WTC11 (cell line): ENCODE results near the gene CREBBP. TPM values are rescaled to one million over a fixed set of nuclear protein-coding genes. Genes with fewer than 3 reads are reported as not detected.

Source experiments
- ATAC-seq: fragments of 200-7000 bp; cut with Tn5 transposase; 2 replicates; pipeline ENCODE4 v1.10.0; 2021; ENCODE audit warnings: mild to moderate bottlenecking, moderate library complexity
- CTCF ChIA-PET: fragments of 300-600 bp; sonication (Branson Sonifier 250); formaldehyde crosslinking; loops from one replicate; lab custom pipeline; 2021; ENCODE audit warnings: antibody characterized with exemption; lab: Charles Lee
- POLR2A ChIA-PET: fragments of 350-600 bp; sonication (Branson Sonifier 250); formaldehyde crosslinking; loops from one replicate; lab custom pipeline; 2021; ENCODE audit warnings: antibody characterized with exemption; lab: Charles Lee
- DNase-seq: peaks from one replicate; pipeline ENCODE4 v3.0.0; 2021; ENCODE audit warnings: low spot score
- H3K27ac Mint-ChIP-seq: 2 replicates; pipeline ENCODE4 v1.8.0; 2021; ENCODE audit warnings: mixed read lengths
- H3K27me3 Mint-ChIP-seq: 2 replicates; pipeline ENCODE4 v1.8.0; 2021; ENCODE audit warnings: low read depth, mild to moderate bottlenecking, moderate library complexity, mixed read lengths
- H3K36me3 Mint-ChIP-seq: 2 replicates; pipeline ENCODE4 v1.8.0; 2021; ENCODE audit warnings: mixed read lengths
- H3K4me1 Mint-ChIP-seq: 2 replicates; pipeline ENCODE4 v1.8.0; 2022; ENCODE audit warnings: mixed read lengths
- H3K4me3 Mint-ChIP-seq: 2 replicates; pipeline ENCODE4 v1.8.0; 2021; ENCODE audit warnings: mild to moderate bottlenecking, moderate library complexity, mixed read lengths
- H3K9me3 Mint-ChIP-seq: 2 replicates; pipeline ENCODE4 v1.8.0; 2021; ENCODE audit warnings: mixed read lengths
- AR ChIP-seq: fragments of 250-450 bp; sonication (Bioruptor Pico); IDR thresholded peaks from 2 replicates; pipeline ENCODE4 v1.9.0; 2021; ENCODE audit warnings: mild to moderate bottlenecking
- ATF1 ChIP-seq: sonication (generic); formaldehyde crosslinking; IDR thresholded peaks from 2 replicates; pipeline ENCODE4 v1.8.1; 2023; ENCODE audit warnings: mild to moderate bottlenecking, moderate library complexity, missing genetic modification reagents
- E2F5 ChIP-seq: sonication (generic); formaldehyde crosslinking; IDR thresholded peaks from 2 replicates; pipeline ENCODE4 v1.8.1; 2022; ENCODE audit warnings: mild to moderate bottlenecking, moderate library complexity, missing genetic modification reagents
- FOXP1 ChIP-seq: sonication (generic); formaldehyde crosslinking; IDR thresholded peaks from 2 replicates; pipeline ENCODE4 v1.8.0; 2022; ENCODE audit warnings: missing genetic modification reagents, mild to moderate bottlenecking, moderate library complexity, borderline replicate concordance
- OVOL2 ChIP-seq: fragments of 250-450 bp; sonication (Bioruptor Pico); IDR thresholded peaks from 2 replicates; pipeline ENCODE4 v1.9.0; 2021; ENCODE audit warnings: mild to moderate bottlenecking, borderline replicate concordance
- PREB ChIP-seq: sonication (generic); formaldehyde crosslinking; IDR thresholded peaks from 2 replicates; pipeline ENCODE4 v1.8.1; 2022; ENCODE audit warnings: mild to moderate bottlenecking, missing genetic modification reagents, moderate library complexity, borderline replicate concordance
- RELA ChIP-seq: sonication (generic); formaldehyde crosslinking; IDR thresholded peaks from 2 replicates; pipeline ENCODE4 v1.8.1; 2022; ENCODE audit warnings: missing genetic modification reagents, mild to moderate bottlenecking, borderline replicate concordance
- SMAD4 ChIP-seq: sonication (generic); formaldehyde crosslinking; IDR thresholded peaks from 2 replicates; pipeline ENCODE4 v1.8.0; 2022; ENCODE audit warnings: mild to moderate bottlenecking, missing genetic modification reagents
- SP1 ChIP-seq: sonication (generic); formaldehyde crosslinking; conservative IDR thresholded peaks from 2 replicates; pipeline ENCODE4 v1.8.1; 2022; ENCODE audit warnings: missing genetic modification reagents
- TEAD4 ChIP-seq: sonication (generic); formaldehyde crosslinking; IDR thresholded peaks from 2 replicates; pipeline ENCODE4 v1.8.0; 2022; ENCODE audit warnings: mild to moderate bottlenecking, missing genetic modification reagents
- ZBTB21 ChIP-seq: sonication (generic); formaldehyde crosslinking; IDR thresholded peaks from 2 replicates; pipeline ENCODE4 v1.8.1; 2023; ENCODE audit warnings: mild to moderate bottlenecking, missing genetic modification reagents, borderline replicate concordance
- ZNF232 ChIP-seq: sonication (generic); formaldehyde crosslinking; IDR thresholded peaks from 2 replicates; pipeline ENCODE4 v1.8.0; 2022; ENCODE audit warnings: mild to moderate bottlenecking, missing genetic modification reagents
- ZNF263 ChIP-seq: sonication (generic); formaldehyde crosslinking; IDR thresholded peaks from 2 replicates; pipeline ENCODE4 v1.8.1; 2022; ENCODE audit warnings: low read depth, mild to moderate bottlenecking, moderate library complexity, missing genetic modification reagents
- ZNF317 ChIP-seq: sonication (generic); formaldehyde crosslinking; IDR thresholded peaks from 2 replicates; pipeline ENCODE4 v1.8.1; 2023; ENCODE audit warnings: low read depth, mild to moderate bottlenecking, moderate library complexity, missing genetic modification reagents, borderline replicate concordance
- ZNF671 ChIP-seq: fragments of 250-450 bp; sonication (Bioruptor Pico); IDR thresholded peaks from 2 replicates; pipeline ENCODE4 v1.8.0; 2021; ENCODE audit warnings: mild to moderate bottlenecking
- total RNA-seq: library from RNA; stranded (reverse); gene quantifications from 3 replicates; pipeline ENCODE4 v1.2.3, GENCODE V29; 2021
- TF ChIP-seq, protein P1 (sequence below): fragments of 200-600 bp; IDR thresholded peaks from 2 replicates; pipeline ENCODE4 v1.8.0; 2022; ENCODE audit warnings: antibody characterized with exemption
- TF ChIP-seq, protein P2 (sequence below): fragments of 250-450 bp; sonication (Bioruptor Pico); conservative IDR thresholded peaks from 2 replicates; pipeline ENCODE4 v1.9.0; 2021; ENCODE audit warnings: mild to moderate bottlenecking
- TF ChIP-seq, protein P3 (sequence below): sonication (generic); formaldehyde crosslinking; conservative IDR thresholded peaks from 2 replicates; pipeline ENCODE4 v1.8.1; 2023; ENCODE audit warnings: mild to moderate bottlenecking, low read depth, missing genetic modification reagents, moderate library complexity

Gene CREBBP
- total RNA-seq, 1 experiment from 2014 or later: 49.6 TPM

- no peak for ATAC-seq
- POLR2A ChIA-PET: no interaction called here
- Mint-ChIP-seq H3K4me3 (no peak overlapping the region), H3K27ac (no peak overlapping the region), H3K27me3 (no peaks in the 10 kb centered on the region), H3K4me1 (no peaks in the 10 kb centered on the region), H3K36me3 (peaks cover 42% of the 10 kb centered on the region), H3K9me3 (no peaks in the 10 kb centered on the region)
- TF ChIP-seq ATF1 (CRISPR knock-in tag) (no peak), PREB (CRISPR knock-in tag) (no peak), RELA (CRISPR knock-in tag) (no peak), E2F5 (CRISPR knock-in tag) (no peak), ZNF263 (CRISPR knock-in tag) (no peak), ZNF232 (no peak), ZBTB21 (no peak)
- TF ChIP-seq, protein P1, sequence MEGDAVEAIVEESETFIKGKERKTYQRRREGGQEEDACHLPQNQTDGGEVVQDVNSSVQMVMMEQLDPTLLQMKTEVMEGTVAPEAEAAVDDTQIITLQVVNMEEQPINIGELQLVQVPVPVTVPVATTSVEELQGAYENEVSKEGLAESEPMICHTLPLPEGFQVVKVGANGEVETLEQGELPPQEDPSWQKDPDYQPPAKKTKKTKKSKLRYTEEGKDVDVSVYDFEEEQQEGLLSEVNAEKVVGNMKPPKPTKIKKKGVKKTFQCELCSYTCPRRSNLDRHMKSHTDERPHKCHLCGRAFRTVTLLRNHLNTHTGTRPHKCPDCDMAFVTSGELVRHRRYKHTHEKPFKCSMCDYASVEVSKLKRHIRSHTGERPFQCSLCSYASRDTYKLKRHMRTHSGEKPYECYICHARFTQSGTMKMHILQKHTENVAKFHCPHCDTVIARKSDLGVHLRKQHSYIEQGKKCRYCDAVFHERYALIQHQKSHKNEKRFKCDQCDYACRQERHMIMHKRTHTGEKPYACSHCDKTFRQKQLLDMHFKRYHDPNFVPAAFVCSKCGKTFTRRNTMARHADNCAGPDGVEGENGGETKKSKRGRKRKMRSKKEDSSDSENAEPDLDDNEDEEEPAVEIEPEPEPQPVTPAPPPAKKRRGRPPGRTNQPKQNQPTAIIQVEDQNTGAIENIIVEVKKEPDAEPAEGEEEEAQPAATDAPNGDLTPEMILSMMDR: no peak
- TF ChIP-seq, protein P2, sequence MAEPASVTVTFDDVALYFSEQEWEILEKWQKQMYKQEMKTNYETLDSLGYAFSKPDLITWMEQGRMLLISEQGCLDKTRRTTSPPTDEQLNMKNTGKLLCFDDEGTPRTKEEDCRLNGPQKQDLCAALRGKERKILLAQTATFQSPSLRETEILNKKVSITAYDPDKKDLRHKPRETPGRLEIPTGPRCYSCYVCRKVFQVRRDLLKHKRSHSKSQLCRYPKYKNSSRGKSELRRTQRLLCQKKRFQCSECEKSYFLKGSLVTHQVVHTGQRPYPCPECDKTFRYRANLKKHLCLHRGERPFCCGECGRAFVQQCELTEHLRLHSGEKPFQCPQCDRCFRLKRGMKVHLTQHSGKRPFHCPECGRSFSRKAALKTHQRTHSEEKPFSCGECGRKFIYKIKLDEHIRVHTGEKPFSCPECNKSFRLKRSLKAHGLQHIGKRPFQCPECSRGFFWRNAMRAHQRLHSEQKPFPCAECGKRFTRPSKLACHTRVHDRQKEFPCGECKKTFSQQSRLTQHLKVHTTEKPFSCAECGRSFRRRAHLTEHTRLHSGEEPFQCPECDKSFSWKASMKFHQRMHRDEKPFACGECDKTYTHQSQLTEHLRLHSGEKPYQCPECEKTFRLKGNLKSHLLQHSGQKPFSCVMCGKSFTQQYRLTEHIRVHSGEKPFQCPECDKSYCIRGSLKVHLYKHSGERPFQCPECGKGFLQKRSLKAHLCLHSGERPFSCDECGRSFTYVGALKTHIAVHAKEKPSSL (CRISPR knock-in tag): no peak
- CTCF ChIA-PET: no interaction called here
- DNase-seq: no peak
Observed at GRCh38 chr16:3754772-3755171, 125.7 kb downstream of the CREBBP start.

GRCh38 chr16:3754081-3754703, 126.3 kb downstream of the CREBBP start:
- Mint-ChIP-seq H3K4me1 (no peaks in the 10 kb centered on the region), H3K4me3 (no peak overlapping the region), H3K36me3 (peaks cover 45% of the 10 kb centered on the region), H3K27ac (0 out of 2 replicates have a peak overlapping the region, but pooled peaks have one; percentile 27), H3K27me3 (no peaks in the 10 kb centered on the region), H3K9me3 (no peaks in the 10 kb centered on the region)
- TF ChIP-seq SP1: no peak
- no peak for TF ChIP-seq AR (CRISPR knock-in tag)
- no peak for TF ChIP-seq SMAD4 (CRISPR knock-in tag)
- TF ChIP-seq ZNF671: no peak
- DNase-seq (no peak), ATAC-seq (no peak)
- ChIA-PET POLR2A (no interaction called here), CTCF (no interaction called here)

GRCh38 chr16:3752984-3753383, 127.5 kb downstream of the CREBBP start:
- H3K9me3 Mint-ChIP-seq: no peaks in the 10 kb centered on the region
- no peak overlapping the region for H3K27ac Mint-ChIP-seq
- H3K4me3 Mint-ChIP-seq: no peak overlapping the region
- ATAC-seq: no peak
- H3K4me1 Mint-ChIP-seq: no peaks in the 10 kb centered on the region
- ChIA-PET POLR2A (no interaction called here), CTCF (no interaction called here)
- no peaks in the 10 kb centered on the region for H3K27me3 Mint-ChIP-seq
- no peak for DNase-seq
- H3K36me3 Mint-ChIP-seq: peaks cover 46% of the 10 kb centered on the region
- TF ChIP-seq, protein P2 (CRISPR knock-in tag): no peak
- no peak for TF ChIP-seq RELA (CRISPR knock-in tag)
- TF ChIP-seq TEAD4: no peak
- no peak for TF ChIP-seq FOXP1
- TF ChIP-seq, protein P3, sequence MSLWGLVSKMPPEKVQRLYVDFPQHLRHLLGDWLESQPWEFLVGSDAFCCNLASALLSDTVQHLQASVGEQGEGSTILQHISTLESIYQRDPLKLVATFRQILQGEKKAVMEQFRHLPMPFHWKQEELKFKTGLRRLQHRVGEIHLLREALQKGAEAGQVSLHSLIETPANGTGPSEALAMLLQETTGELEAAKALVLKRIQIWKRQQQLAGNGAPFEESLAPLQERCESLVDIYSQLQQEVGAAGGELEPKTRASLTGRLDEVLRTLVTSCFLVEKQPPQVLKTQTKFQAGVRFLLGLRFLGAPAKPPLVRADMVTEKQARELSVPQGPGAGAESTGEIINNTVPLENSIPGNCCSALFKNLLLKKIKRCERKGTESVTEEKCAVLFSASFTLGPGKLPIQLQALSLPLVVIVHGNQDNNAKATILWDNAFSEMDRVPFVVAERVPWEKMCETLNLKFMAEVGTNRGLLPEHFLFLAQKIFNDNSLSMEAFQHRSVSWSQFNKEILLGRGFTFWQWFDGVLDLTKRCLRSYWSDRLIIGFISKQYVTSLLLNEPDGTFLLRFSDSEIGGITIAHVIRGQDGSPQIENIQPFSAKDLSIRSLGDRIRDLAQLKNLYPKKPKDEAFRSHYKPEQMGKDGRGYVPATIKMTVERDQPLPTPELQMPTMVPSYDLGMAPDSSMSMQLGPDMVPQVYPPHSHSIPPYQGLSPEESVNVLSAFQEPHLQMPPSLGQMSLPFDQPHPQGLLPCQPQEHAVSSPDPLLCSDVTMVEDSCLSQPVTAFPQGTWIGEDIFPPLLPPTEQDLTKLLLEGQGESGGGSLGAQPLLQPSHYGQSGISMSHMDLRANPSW: no peak
- no peak for TF ChIP-seq OVOL2 (CRISPR knock-in tag)
- no peak for TF ChIP-seq ZNF317 (CRISPR knock-in tag)
